Activated naive CD8-positive, alpha-beta T cell (primary cell): ENCODE data around the gene PRSS8.
"Not testable (repeated sequence)": the region's sequence is repeated elsewhere in the genome, so short reads cannot be mapped to it uniquely, and the experiment has no call there.

Source experiments
- H3K27ac Mint-ChIP-seq: one replicate; pipeline ENCODE4 v1.8.0; 2021; ENCODE audit warnings: mixed read lengths
- H3K27me3 Mint-ChIP-seq: one replicate; pipeline ENCODE4 v1.8.0; 2021; ENCODE audit warnings: mixed read lengths
- H3K36me3 Mint-ChIP-seq: one replicate; pipeline ENCODE4 v1.8.0; 2021; ENCODE audit warnings: mixed read lengths
- H3K4me1 Mint-ChIP-seq: one replicate; pipeline ENCODE4 v1.8.0; 2021; ENCODE audit warnings: low read depth, mixed read lengths
- H3K4me3 Mint-ChIP-seq: one replicate; pipeline ENCODE4 v1.8.0; 2021; ENCODE audit warnings: mild to moderate bottlenecking, mixed read lengths
- H3K9me3 Mint-ChIP-seq: one replicate; pipeline ENCODE4 v1.8.0; 2021; ENCODE audit warnings: low read depth, mixed read lengths

The PRSS8 gene

DNA sequence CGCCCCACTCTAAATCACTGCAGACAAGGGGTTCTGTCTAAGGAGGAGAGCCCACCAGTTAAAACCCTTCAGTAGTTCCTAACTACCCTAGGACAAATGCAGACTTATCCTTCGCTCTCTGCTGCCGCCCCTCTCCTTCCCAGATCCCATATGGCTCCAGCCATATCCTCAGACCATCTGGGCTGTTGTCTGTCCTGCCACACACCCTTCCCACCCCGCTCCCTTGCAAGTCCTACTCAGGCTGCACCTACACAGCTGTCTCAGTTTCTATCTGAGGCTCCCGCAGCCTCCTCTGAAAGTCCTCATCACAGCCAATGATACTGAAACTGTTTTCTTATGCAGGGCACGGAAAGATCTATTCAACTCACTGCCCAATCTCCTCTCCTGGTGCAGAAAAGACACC, 28.1 kb downstream of the PRSS8 start:
- H3K27ac Mint-ChIP-seq = peak overlapping the region; percentile 93

DNA sequence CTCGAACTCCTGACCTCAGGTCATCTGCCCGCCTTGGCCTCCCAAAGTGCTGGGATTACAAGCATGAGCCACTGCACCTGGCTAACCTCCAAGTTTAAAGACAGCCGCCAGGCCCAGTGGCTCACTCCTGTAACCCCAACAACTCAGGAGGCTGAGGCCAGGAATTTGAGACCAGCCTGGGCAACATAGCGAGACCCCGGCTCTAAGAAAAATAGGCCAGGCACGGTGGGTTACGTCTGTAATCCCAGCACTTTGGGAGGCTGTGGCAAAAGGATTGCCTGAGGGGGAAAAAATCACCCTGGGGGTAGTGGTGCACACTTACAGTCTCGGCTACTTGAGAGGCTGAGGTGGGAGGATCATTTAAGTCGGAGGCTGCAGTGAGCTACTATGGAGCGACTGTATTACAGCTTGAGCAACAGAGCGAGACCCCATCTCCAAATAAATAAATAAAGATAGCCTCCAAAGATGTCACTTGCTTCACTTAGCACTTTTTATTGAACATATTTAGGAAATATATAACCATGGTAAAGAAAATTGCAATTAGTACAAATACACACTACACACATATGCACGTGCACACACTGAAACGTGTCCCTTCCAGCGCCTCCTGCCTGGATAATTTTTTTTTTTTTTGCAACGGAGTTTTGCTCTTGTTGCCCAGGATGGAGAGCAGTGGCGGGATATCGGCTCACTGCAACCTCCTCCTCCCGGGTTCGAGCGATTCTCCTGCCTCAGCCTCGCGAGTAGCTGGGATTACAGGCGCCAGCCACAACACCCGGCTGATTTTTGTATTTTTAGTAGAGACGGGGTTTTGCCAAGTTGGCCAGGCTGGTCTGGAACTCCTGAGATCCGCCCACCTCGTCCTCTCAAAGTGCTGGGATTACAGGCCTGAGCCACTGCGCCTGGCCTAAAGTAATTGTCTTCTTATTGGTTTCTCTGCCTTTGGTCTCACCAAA, 28.7 kb downstream of the PRSS8 start:
- Mint-ChIP-seq H3K27ac (no peak overlapping the region), H3K36me3 (no peaks in the 10 kb centered on the region), H3K4me3 (peak overlapping the region; percentile 88), H3K9me3 (no peaks in the 10 kb centered on the region), H3K27me3 (no peaks in the 10 kb centered on the region), H3K4me1 (peaks cover 18% of the 10 kb centered on the region)

More for the DNA sequence above, 28.1 kb downstream of the PRSS8 start:
- peaks cover 18% of the 10 kb centered on the region for H3K4me1 Mint-ChIP-seq
- H3K9me3 Mint-ChIP-seq = no peaks in the 10 kb centered on the region
- no peaks in the 10 kb centered on the region for H3K27me3 Mint-ChIP-seq
- H3K4me3 Mint-ChIP-seq = peak overlapping the region; percentile 88
- no peaks in the 10 kb centered on the region for H3K36me3 Mint-ChIP-seq

DNA sequence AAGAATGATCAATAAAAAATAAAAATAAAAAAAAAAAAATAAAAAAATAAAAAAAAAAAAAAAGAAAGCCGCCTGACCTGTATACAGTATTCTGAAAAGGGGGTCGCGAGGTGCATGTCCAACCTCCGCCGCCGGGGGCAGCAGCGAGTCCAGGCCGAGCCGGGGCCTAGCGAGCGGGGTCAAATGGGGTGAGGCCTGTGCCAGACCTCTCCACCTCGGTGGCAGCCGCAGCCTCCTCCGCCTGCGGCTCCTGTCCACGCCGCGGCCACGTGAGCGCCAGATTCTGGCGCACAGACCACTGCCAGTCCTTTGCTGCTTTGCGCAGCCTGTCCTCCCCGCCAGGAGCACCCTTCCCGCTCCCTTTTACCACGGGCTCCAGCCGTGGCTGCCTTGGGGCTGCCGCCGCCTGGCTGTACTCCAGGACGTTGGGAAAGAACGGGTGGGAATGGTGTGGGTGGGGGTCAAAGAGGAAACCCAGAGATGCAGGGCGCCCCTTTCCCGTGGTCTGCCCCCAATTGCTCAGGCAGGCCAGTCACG, 29.8 kb downstream of the PRSS8 start:
- Mint-ChIP-seq H3K27me3 (no peaks in the 10 kb centered on the region), H3K36me3 (no peaks in the 10 kb centered on the region), H3K9me3 (no peaks in the 10 kb centered on the region), H3K4me3 (peak overlapping the region; percentile 42), H3K27ac (peak overlapping the region; percentile 16), H3K4me1 (peaks cover 18% of the 10 kb centered on the region)

DNA sequence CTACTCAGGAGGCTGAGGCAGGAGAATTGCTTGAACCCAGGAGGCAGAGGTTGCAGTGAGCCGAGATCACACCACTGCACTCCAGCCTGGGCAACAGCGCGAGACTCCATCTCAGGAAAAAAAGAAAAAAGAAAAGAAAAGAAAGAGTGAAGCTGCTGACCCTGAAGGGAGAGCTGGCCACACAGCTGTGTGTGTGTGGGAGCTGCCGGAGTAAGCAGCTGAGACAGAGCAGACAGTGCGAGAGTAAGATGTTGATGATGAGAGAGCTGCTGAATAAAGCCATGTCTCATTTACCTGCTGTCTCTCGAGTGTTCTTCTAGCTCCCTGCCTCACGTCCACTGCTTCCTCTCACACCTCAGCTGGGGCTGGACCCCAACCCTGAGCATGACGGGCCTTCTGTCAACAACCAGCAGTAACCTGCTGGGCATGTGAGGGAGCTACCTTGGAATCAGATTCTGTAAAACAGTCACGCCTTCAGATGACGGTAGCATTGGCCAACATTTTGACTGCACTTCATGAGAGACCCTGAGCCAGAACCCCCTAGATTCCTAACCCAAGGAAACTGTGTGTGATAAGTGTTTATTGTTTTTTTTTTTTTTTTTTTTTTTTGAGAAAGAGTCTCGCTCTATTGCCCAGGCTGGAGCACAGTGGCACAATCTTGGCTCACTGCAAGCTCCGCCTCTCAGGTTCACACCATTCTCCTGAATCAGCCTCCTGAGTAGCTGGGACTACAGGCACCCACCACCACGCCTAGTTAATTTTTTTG, 34.5 kb downstream of the PRSS8 start:
- not testable (repeated sequence) for H3K9me3 Mint-ChIP-seq, H3K4me3 Mint-ChIP-seq, H3K27me3 Mint-ChIP-seq, H3K4me1 Mint-ChIP-seq, H3K27ac Mint-ChIP-seq, H3K36me3 Mint-ChIP-seq

DNA sequence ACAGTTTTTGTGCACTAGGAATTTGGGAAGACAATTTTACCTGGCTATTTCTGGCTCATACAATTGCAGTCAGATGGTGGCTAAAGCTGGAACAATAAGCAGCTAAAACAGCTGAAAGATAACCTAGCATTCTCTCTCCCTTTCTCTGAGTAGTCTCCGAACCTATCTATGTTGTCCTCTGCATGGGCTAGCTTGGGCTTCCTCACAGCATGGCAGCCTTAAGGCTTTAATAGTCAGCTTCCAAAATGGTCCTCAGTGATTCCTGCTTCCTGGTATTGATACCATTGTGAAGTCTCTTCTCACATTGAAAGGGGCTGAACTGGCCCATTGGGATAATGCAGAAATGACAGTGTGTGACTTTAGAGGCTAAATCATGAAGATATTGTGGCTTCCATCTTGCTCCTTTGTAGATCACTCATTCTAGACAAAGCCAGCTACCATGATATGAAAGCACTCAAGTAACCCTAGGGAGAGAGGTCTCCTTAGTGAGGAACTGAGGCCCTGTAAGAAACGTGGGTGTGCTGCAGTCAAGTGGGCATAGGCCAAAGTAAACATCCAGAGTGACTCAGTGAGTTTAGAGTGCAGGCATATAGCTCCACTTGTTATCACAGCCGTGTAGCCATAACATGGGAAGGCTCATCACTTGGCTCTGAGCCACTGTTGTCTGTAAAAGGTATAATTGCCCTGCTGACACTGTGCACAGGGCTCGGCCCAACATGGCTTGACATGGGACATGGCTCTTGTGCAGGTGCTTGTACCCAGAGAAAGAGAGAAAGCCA, 35.5 kb downstream of the PRSS8 start:
- Mint-ChIP-seq H3K4me3 (no peak overlapping the region), H3K36me3 (no peaks in the 10 kb centered on the region), H3K27me3 (no peaks in the 10 kb centered on the region), H3K9me3 (no peaks in the 10 kb centered on the region), H3K4me1 (peaks cover 7% of the 10 kb centered on the region), H3K27ac (no peak overlapping the region)

DNA sequence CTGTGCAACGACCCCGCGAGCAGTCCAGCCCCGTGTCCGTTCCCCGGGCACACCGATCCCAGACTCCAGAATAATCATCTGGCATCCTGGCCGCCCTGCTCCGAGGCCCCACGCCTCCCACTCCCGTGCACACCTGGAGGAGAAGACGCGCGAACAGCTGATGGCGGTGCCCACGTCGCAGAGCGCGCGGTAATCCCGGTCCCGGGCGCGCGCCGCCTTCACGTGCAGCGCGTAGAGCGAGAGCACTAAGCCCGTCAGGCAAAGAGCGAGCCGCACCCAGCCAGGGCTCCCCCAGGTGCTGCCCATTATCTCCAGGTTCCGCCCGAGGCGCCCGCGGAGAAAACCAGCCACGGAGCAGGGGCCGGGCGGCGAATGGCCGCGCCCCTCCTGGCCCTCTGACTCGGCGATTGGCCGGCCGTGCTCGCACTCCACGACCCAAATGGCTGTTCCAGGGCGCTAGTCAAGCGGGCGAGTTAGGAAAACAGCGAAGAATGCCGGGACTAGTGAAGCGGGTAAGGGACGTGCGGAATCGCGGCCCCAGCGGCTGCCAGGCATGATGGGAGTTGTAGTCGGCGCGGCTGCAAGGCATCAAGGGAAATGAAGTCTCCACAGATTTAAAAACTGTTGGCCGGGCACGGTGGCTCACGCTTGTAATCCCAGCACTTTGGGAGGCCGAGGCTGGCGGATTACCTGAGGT, 41.0 kb downstream of the PRSS8 start, which contains the start of gene VKORC1:
Gene VKORC1, minus strand, starts transcription at position 374 of the 697 bp plus-strand sequence. Its CDS starts 68 bp downstream, at position 306.
- Mint-ChIP-seq H3K4me1 (peaks cover 23% of the 10 kb centered on the region), H3K27ac (peak within 1 kb of the TSS; percentile 87), H3K36me3 (no peaks in the 10 kb centered on the region), H3K27me3 (no peaks in the 10 kb centered on the region), H3K9me3 (no peaks in the 10 kb centered on the region), H3K4me3 (peak within 1 kb of the TSS; percentile 97)

- peak overlapping the region; percentile 97 for H3K4me3 Mint-ChIP-seq
- H3K4me1 Mint-ChIP-seq = peaks cover 23% of the 10 kb centered on the region
- no peaks in the 10 kb centered on the region for H3K36me3 Mint-ChIP-seq
- no peaks in the 10 kb centered on the region for H3K27me3 Mint-ChIP-seq
- no peaks in the 10 kb centered on the region for H3K9me3 Mint-ChIP-seq
- H3K27ac Mint-ChIP-seq = peak overlapping the region; percentile 87
These were observed 41.5 kb downstream of the PRSS8 start for GRCh38 chr16:31094088-31094423.

GRCh38 chr16:31093132-31093703, 42.3 kb downstream of the PRSS8 start:
- Mint-ChIP-seq H3K4me1 (peaks cover 23% of the 10 kb centered on the region), H3K9me3 (no peaks in the 10 kb centered on the region), H3K4me3 (peak overlapping the region; percentile 63), H3K36me3 (no peaks in the 10 kb centered on the region), H3K27ac (no peak overlapping the region), H3K27me3 (no peaks in the 10 kb centered on the region)

DNA sequence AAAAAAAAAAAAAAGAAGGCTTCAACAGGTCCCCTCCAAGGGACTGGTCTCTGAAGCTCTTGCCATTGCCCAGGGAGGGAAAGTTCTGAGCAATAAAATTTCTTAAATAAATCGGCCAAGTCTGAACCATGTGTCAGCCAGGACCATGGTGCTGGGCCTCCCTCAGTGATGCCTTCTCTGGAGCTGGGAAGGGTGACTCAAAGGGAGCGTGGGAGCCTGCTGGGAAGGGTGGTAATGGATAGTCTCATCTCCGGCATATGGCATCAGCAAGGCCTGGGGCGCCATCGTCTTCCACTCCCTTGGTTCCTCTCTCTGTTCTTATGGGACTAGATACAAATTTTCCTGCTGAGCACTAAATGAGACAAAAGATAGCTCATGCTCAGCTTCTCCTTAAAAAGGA, 43.2 kb downstream of the PRSS8 start:
- no peaks in the 10 kb centered on the region for H3K36me3 Mint-ChIP-seq

GRCh38 chr16:31090540-31090939, 45.0 kb downstream of the PRSS8 start:
- no peaks in the 10 kb centered on the region for H3K27me3 Mint-ChIP-seq
- H3K4me3 Mint-ChIP-seq = no peak overlapping the region
- H3K4me1 Mint-ChIP-seq = peaks cover 18% of the 10 kb centered on the region
- H3K27ac Mint-ChIP-seq = no peak overlapping the region
- no peaks in the 10 kb centered on the region for H3K36me3 Mint-ChIP-seq
- H3K9me3 Mint-ChIP-seq = no peaks in the 10 kb centered on the region

More for the DNA sequence above, 43.2 kb downstream of the PRSS8 start:
- H3K27me3 Mint-ChIP-seq = no peaks in the 10 kb centered on the region
- H3K27ac Mint-ChIP-seq = no peak overlapping the region
- peak overlapping the region; percentile 63 for H3K4me3 Mint-ChIP-seq
- peaks cover 23% of the 10 kb centered on the region for H3K4me1 Mint-ChIP-seq
- H3K9me3 Mint-ChIP-seq = no peaks in the 10 kb centered on the region

DNA sequence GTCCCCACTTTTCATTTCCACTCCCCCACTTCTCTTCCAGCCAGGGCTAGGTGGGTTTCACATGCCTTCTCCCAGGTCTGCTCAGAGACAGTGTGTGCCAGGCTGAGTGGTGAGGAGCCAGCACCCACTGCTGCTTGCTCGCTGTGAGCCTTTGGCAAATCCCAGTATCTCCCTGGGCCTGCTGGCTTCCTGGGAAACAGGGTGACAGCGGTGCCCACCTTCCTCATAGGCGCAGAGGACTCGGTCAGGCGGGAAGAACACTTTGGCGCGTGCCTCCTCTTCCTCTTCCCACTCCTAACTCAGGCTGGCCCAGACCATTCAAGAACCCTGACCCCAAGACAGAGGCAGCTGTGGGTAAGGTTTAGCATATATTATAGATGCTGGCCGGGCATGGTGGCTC, 46.3 kb downstream of the PRSS8 start:
- Mint-ChIP-seq H3K27me3 (no peaks in the 10 kb centered on the region), H3K36me3 (no peaks in the 10 kb centered on the region), H3K9me3 (no peaks in the 10 kb centered on the region), H3K4me1 (peaks cover 10% of the 10 kb centered on the region), H3K27ac (no peak overlapping the region), H3K4me3 (no peak overlapping the region)

DNA sequence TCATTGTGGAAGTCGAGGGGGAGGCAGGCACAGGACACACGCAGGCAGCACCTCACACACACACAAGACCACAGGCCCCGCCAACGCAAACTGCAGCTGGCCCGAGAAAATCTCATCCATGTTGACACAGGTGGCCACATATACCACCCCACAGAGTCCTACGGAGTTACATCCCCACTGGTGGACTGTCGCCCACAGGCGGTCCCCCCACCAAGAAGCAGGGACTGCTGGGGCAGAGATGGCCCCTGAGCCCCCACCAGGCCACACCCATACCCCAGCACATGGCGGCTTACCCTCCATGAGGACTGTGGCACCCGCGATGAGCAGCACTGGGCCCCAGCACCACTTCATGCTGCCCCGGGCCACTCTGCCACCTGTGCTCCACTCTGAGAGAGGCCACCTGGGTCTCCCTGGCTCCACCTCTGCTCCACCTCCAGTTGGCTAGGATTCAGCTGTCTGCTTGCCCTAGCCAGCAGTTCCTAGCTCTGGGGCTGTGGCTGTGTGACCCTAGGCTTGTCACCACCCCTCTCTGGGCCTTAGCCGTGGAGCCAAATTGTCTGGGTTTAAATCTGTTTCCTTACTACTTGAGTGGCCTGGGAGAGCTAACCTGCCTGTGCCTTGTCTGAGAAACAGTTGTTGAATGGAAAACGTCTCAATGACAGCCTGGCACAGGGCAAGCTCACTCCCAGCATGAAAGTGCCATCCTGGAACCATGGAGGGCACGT, 46.9 kb downstream of the PRSS8 start, which contains the start of gene PRSS53:
Gene PRSS53, minus strand, starts transcription at position 485 of the 725 bp plus-strand sequence. Its CDS starts 134 bp downstream, at position 351.
- H3K36me3 Mint-ChIP-seq = no peaks in the 10 kb centered on the region
- no peaks in the 10 kb centered on the region for H3K9me3 Mint-ChIP-seq
- H3K27ac Mint-ChIP-seq = no peak within 1 kb of the TSS
- H3K4me1 Mint-ChIP-seq = peaks cover 5% of the 10 kb centered on the region
- no peak within 1 kb of the TSS for H3K4me3 Mint-ChIP-seq
- H3K27me3 Mint-ChIP-seq = no peaks in the 10 kb centered on the region

DNA sequence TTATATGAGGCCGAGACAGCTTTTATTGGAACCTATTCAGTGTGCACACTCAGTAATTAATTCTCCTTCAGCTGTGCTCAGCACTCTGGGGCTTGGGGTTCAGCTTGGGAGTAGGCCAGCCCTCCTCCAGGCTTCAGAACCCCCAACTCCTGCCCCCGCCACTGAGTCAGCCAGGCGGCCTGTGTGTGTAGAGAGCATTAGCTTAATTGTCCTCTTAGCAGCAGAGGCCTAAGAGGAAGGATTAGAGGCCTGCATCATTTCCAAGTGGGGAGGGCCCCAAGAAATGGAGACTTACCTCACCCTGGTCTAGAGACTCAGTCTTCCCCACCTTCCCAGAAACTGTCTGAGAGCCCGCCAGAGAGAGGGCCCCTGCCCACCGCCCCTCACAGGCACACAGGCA, 47.6 kb downstream of the PRSS8 start:
- no peak overlapping the region for H3K27ac Mint-ChIP-seq
- no peaks in the 10 kb centered on the region for H3K9me3 Mint-ChIP-seq
- H3K4me1 Mint-ChIP-seq = peaks cover 4% of the 10 kb centered on the region
- no peaks in the 10 kb centered on the region for H3K36me3 Mint-ChIP-seq
- H3K4me3 Mint-ChIP-seq = no peak overlapping the region
- H3K27me3 Mint-ChIP-seq = no peaks in the 10 kb centered on the region
